Measurements from ENCODE around the gene KLK15. TPM values are rescaled to one million over a fixed set of nuclear protein-coding genes. Genes with fewer than 3 reads are reported as not detected.

Gene KLK15
- total and polyA plus RNA-seq, 10 of the 15 experiments (the other 5 are each of a cell fraction or from before 2014, with no cell fraction given) = 0.04 to 0.08 TPM; not detected in 8

- no peak for TF ChIP-seq POU2F2 (IDR thresholded peaks at IDR 0.05; ENCODE audit: borderline replicate concordance, low read depth, low read length)
- no peak for TF ChIP-seq TBL1XR1 (IDR thresholded peaks at IDR 0.05; ENCODE audit: low read depth, low read length)
- no peak for TF ChIP-seq ATF3 (IDR thresholded peaks at IDR 0.05; ENCODE audit: borderline replicate concordance, extremely low read depth, low read depth, low read length)
- no peak for TF ChIP-seq ATF7 (IDR thresholded peaks at IDR 0.05; ENCODE audit: low read depth)
- no peak for TF ChIP-seq RB1 (IDR thresholded peaks at IDR 0.05; ENCODE audit: borderline replicate concordance)
- no peak for TF ChIP-seq LARP7 (IDR thresholded peaks at IDR 0.05)
- TF ChIP-seq MXI1 (IDR thresholded peaks at IDR 0.05; ENCODE audit: low read depth, low read length) = no peak
- TF ChIP-seq ZNF24 (IDR thresholded peaks at IDR 0.05) = no peak
- no peak for TF ChIP-seq NBN (IDR thresholded peaks at IDR 0.05)
Measured at GRCh38 chr19:50785329-50785728, 48.0 kb downstream of the KLK15 start (continued).

DNA sequence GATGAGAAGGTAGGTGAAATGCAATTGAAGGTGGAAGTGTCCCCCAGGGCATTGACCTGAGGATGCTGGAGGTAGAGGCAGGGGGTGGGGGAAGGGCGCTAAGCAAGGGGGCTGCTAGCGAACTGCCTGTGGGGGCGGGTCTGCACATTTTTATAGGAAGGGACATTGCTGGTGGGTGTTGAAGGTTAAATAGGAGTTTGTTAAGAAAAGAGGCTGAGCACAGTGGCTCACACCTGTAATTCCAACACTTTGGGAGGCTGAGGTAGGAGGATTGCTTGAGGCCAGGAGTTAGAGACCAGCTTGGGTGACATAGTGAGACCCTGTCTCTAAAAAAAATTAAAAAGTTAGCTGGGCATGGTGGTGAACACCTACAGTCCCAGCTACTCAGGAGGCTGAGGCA, 48.7 kb downstream of the KLK15 start:
- ATAC-seq (no peak), FAIRE-seq (no peak), DNase-seq (ENCODE audit: low read depth, low spot score) (no peak)
- intact Hi-C loops (cut with micrococcal nuclease; ENCODE audit: unreplicated experiment) (no loop called here), in situ Hi-C loops (cut with MboI) (loop anchor here (5.0 kb wide), 2 partner anchors 247 to 427 kb away; no protein-coding TSS in a partner anchor)
- ChIA-PET SMC1A (ENCODE audit: uncharacterized antibody, unreplicated experiment) (interaction anchor here (0.7 to 2.3 kb wide), 5 partner anchors 108 to 246 kb away, joined by 3 to 22 read pairs (median 4); no protein-coding TSS in a partner anchor), POLR2A (no interaction called here), RAD21 (ENCODE audit: unreplicated experiment) (interaction anchor here (0.6 to 2.4 kb wide), 5 partner anchors 19 to 401 kb away, joined by 3 to 24 read pairs (median 8); partner anchors contain the start of gene POLD1), CTCF (interaction anchor here (1.1 to 4.0 kb wide), 9 partner anchors 8 to 649 kb away, joined by 3 to 39 read pairs (median 9); no protein-coding TSS in a partner anchor)
- Histone ChIP-seq H3K79me2 (ENCODE audit: control insufficient read depth, insufficient read depth, low read length) (no peaks in the 10 kb centered on the region), H3K4me1 (ENCODE audit: control insufficient read depth, insufficient read depth, low read length) (no peaks in the 10 kb centered on the region; the same call in 1 of the 2 replicates), H3K4me3 (no peak overlapping the region), H3K9ac (ENCODE audit: control insufficient read depth, insufficient read depth, low read length) (no peak overlapping the region), H3K9me3 (replicated peaks; ENCODE audit: control insufficient read depth, insufficient read depth, low read length) (no peaks in the 10 kb centered on the region), H2AFZ (ENCODE audit: control insufficient read depth, low read depth, low read length) (no peak overlapping the region), H3K27ac (ENCODE audit: control insufficient read depth, insufficient read depth) (no peak overlapping the region), H4K20me1 (ENCODE audit: control insufficient read depth, insufficient read depth) (no peaks in the 10 kb centered on the region), H3K36me3 (ENCODE audit: control insufficient read depth in 2 of 2, insufficient read depth in 2 of 2, low read length in 1 of 2) (no peaks in the 10 kb centered on the region), H3K4me2 (ENCODE audit: control insufficient read depth, insufficient read depth) (no peak overlapping the region), H3K27me3 (replicated peaks in 1 of 2; ENCODE audit: control insufficient read depth in 2 of 2, insufficient read depth in 2 of 2, low read length in 1 of 2) (no peaks in the 10 kb centered on the region; a peak in 1 of 4 replicates)
- WGBS (ENCODE audit: insufficient coverage, insufficient replicate concordance, low lambda C conversion rate, missing lambda C conversion rate) = 53% methylated on average over 3 of the region's 3 CpGs
- no TSS peak for BruUV-seq (replicated peaks)
- no peak for TF ChIP-seq FOS (IDR thresholded peaks at IDR 0.05; ENCODE audit: borderline replicate concordance, extremely low read depth, insufficient read length)
- TF ChIP-seq STAT1 (conservative IDR thresholded peaks at IDR 0.05) = no peak
- no peak for TF ChIP-seq SRF (IDR thresholded peaks at IDR 0.05; ENCODE audit: low read depth in 2 of 2, low read length in 2 of 2)
- no peak for TF ChIP-seq RB1 (IDR thresholded peaks at IDR 0.05; ENCODE audit: borderline replicate concordance)
- no peak for TF ChIP-seq JUND (IDR thresholded peaks at IDR 0.05; ENCODE audit: low read depth, low read length)
- no peak for TF ChIP-seq SUZ12 (IDR thresholded peaks at IDR 0.05; ENCODE audit: unreplicated experiment)
- no peak for TF ChIP-seq SKIL (IDR thresholded peaks at IDR 0.05; ENCODE audit: low read depth, poor library complexity, severe bottlenecking)
- no peak for TF ChIP-seq ASH2L (IDR thresholded peaks at IDR 0.05; ENCODE audit: borderline replicate concordance, low read depth)
- TF ChIP-seq GATAD2B (conservative IDR thresholded peaks at IDR 0.05; ENCODE audit: low read depth) = no peak
- TF ChIP-seq SMAD5 (IDR thresholded peaks at IDR 0.05; ENCODE audit: low read depth) = no peak
- TF ChIP-seq BCL11A (IDR thresholded peaks at IDR 0.05; ENCODE audit: low read depth, low read length) = no peak
- no peak for TF ChIP-seq SREBF1 (IDR thresholded peaks at IDR 0.05; ENCODE audit: low read length)
- TF ChIP-seq POLR2AphosphoS5 (IDR thresholded peaks at IDR 0.05; ENCODE audit: low read length) = no peak
- no peak for TF ChIP-seq RELB (IDR thresholded peaks at IDR 0.05; ENCODE audit: low read depth)
